LNCAP (cell line): ENCODE measurements around the gene RILP.

Source experiments
- TF ChIP-seq, protein P1 (sequence below): fragments of 450-650 bp; IDR thresholded peaks from 2 replicates; pipeline ENCODE4 v1.5.1; 2017; ENCODE audit warnings: mild to moderate bottlenecking

Gene RILP

DNA sequence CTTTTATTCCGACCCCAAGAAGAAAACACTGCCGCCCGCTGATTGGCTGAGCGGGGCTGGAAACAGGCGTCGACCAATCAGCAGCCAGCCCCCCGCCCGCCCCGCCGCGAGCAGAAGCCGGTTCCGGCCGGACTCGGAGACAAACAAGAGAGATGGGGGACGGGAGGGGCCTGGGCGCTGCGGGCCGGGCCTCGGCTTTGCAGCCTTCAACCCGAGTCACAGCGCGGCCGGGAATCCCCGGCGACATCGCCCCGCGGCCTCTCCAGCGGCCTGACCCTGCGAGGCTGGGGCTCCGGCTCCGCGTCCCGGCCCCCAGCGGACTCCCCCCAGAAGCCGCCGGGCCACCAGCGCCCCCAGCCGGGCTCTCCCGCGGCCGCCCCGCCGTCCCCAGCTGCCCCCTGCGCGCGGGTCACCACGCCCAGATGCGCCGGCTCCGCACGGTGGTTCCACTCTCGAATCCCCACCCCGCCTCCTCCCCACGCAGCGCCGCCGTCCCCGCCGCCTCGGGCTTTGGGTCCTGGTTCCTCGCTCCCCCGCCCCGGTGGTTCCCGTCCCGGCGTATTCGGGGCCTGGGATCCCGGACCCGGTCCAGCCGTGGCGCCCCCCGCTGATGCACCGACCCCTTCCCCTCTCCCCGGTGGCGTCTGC, 20.7 kb downstream of the RILP start:
- TF ChIP-seq, protein P1, sequence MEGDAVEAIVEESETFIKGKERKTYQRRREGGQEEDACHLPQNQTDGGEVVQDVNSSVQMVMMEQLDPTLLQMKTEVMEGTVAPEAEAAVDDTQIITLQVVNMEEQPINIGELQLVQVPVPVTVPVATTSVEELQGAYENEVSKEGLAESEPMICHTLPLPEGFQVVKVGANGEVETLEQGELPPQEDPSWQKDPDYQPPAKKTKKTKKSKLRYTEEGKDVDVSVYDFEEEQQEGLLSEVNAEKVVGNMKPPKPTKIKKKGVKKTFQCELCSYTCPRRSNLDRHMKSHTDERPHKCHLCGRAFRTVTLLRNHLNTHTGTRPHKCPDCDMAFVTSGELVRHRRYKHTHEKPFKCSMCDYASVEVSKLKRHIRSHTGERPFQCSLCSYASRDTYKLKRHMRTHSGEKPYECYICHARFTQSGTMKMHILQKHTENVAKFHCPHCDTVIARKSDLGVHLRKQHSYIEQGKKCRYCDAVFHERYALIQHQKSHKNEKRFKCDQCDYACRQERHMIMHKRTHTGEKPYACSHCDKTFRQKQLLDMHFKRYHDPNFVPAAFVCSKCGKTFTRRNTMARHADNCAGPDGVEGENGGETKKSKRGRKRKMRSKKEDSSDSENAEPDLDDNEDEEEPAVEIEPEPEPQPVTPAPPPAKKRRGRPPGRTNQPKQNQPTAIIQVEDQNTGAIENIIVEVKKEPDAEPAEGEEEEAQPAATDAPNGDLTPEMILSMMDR = peak; percentile 35; the same call in 1 of the 2 replicates

DNA sequence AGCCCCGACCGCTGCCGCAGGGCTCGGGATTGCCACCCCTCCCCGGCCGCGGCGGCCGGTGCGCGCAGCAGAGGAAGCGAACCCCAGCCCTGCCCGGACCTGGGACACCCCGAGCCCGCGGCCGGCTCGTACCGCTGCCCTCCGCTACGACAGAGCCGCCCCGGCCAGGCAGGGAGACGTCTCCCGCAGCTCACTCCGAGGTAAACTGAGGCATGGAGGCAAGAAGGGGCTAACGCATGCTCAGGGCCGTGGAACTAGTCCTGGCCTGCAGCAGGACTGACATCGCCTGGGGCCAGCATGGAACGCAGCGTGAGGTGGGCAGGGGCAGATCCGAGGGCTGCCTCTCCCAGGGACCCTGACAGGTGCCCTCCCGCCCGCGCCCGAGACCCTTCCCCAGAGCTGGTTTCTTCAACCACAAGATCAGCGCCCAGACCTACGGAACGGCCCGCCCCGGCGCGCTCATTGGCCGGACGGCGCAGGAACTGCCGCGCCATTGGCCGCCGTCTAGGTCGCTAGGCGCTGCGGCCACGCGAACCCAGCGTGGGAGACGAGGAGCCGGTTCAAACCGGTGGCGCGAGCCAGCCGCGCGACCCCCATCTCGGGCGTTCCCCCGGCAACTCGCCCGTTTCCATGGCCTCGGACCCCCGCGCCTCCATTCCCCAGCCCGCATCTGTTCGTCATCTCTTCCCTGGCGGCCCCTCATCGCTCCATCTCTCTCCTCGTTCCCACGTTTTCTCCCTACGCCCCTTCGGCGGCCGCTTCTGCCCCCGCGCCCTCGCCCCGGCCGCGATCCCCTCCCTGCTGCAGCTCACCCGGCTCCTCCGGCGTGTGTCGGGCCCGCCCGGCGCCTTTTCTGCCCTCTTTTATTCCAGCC, 21.4 kb downstream of the RILP start, which contains the start of gene SLC43A2:
Gene SLC43A2 (minus strand): TSS at position 853 of the 874 bp plus-strand sequence. CDS start 960 bp downstream, outside the sequence.
- TF ChIP-seq, protein P1 = no peak

DNA sequence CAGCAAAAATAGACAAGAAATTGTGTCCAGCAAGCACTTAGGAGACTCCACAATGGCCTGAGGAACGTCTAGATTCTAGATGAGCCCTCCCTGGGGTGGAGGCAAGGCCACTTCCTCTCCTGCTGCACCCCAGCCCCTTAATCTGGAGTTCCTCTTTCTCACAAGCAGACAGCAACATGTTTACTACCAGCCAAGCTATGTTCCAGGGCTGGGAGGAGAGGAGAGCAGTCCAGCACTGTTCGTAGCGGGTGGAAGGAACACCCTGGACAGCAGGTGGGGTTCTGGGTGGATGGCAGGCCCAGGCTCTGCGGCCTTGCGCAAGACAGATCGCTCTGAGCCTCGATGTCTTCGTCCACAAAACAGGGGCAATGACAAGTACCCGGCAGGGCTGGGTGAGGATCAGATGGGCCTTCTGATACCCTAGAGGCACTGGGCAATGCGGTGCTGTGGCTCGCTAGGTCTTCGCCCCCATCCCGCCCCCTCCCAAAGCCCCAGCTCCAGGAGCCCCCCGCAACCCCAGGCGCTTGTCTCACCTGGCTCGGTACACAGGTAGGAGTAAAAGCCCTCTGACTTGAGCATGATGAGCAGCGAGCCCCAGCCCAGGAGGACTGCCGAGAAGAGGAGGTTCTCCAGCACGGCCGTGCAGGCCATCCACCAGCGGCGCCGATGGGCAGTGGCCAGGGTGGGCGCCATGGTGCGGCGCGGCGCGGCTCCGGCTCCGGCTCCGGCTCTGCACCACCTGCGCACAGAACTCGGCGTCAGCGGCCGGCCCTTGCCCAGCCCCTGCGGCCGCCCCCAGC, 22.3 kb downstream of the RILP start:
- TF ChIP-seq, protein P1 = no peak

DNA sequence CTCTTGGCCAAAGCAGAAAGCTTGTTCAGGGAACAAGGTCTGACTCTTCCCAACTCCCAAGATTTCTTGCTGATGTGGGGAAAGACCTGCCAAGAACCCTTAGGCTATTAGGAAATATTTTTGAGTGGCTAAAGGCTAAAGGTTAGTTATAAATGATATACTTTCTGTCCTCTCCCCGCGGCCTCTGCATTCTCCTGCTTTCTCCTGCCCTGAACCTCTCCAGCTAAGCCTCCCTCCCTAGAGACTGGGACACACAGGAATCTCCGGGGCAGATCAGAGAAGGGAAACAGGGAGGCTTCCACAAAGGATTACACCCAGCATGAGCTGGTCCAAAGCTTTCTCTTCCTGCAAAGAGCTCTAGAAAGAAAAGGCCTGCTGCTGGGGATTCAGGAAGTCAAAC, 23.3 kb downstream of the RILP start:
- TF ChIP-seq, protein P1 = no peak

DNA sequence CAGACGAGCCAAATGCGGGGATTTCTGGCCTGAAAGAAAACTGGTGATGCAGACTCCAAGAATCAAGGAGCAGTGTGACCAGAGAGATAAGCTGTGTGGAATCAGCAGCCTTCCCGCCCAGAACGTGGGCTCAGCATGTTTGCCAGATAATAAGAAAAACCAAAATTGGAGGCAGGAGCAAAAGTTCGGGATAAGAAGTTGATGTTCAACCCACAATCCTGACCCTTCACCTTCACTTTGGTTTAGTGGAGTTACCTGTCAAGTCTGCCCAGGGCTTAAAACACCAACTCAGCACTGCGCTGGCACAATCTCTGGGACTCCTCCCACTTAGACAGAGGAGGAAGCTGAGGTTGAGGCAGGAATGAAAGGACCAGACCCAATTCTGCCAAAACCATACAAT, 24.1 kb downstream of the RILP start:
- TF ChIP-seq, protein P1 = no peak

DNA sequence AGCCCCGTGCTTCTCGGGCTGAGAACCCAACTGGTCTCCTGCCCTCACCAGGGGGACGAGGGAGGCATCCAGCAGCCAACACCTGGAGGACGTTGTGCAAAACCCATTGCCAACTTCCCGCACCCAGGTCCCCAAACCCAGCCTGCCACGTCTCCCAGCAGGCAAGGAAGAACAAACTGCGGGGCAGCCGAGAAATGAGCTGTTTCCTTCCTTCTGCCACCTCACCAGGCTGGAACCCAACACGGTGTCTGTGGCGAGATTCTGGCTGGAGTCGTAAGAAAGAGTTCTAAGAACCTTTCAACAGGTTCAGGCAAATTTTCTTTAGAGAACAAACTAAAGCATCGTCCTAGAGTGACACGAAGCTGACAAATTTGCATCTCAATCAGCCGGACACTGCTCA, 24.6 kb downstream of the RILP start:
- TF ChIP-seq, protein P1 = no peak

DNA sequence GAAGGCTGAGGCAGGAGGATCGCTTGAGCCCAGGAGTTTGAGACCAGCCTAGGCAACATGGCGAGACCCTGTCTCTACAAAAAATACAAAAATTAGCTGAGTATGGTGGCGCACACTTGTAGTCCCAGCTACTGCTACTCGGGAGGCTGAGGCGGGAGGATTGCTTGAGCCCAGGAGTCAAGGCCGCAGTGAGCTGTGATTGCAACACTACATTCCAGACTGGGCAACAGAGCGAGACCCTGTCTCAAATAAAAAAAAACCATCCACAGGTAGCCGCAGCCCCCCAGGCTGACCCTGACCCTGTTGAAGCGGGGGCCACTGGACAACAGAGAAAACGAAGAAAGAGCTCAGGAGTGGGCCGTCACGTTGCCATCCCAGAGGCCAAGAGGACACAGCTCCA, 25.0 kb downstream of the RILP start:
- TF ChIP-seq, protein P1 = no peak
